GM19372 (cell line): Measurements from ENCODE around the gene NPAT.
A peak's percentile ranks its signal among the peaks of the same experiment; 100 is the strongest.

Source experiments
- ATAC-seq: cut with Tn5 transposase; IDR thresholded peaks from one replicate; pipeline ENCODE4 v1.9.1; 2021; ENCODE audit warnings: mild to moderate bottlenecking, low read depth, moderate library complexity; ENCODE audit not compliant: unreplicated experiment

The NPAT gene

GRCh38 chr11:108220721-108221336, 1.6 kb downstream of the NPAT start:
- no peak for ATAC-seq

GRCh38 chr11:108218912-108219783, 3.3 kb downstream of the NPAT start:
- no peak for ATAC-seq

- ATAC-seq: no peak
Observed at GRCh38 chr11:108218455-108218854, 4.0 kb downstream of the NPAT start.

DNA sequence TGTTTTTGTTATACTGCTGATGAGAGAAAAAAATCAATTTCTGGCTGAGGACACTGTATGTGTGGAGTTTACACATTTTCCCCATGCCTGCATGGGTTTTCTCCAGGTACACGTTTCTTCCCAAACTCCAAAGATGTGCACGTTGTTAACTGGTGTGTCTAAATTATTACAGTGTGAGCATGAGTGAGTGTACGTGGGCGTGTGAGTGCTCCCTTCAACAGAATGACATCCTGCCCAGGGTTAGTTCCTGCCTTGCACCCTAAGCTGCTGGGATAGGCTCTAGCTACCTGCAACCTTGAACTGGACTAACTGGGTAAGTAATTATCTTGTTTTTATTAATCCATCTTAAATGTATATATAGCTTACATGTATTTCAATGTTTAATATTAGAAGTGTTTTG, 5.5 kb downstream of the NPAT start:
- no peak for ATAC-seq

DNA sequence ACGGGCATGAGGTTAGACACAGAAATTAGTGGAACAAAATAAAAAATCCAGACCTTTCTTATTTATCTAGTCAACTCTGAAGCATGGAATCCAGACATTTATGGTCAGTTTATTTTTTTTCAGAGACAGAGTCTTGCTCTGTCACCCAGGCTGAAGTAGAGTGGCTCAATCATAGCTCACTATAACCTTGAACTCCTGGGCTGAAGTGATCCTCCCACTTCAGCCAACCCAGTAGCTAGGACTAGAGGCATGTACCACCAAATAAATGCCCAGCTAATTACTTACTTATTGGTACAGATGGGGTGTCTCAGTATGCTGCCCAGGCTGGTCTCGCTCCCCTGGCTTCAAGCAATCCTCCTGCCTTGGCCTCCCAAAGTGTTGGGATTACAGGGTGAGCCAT, 8.7 kb downstream of the NPAT start:
- ATAC-seq: no peak

DNA sequence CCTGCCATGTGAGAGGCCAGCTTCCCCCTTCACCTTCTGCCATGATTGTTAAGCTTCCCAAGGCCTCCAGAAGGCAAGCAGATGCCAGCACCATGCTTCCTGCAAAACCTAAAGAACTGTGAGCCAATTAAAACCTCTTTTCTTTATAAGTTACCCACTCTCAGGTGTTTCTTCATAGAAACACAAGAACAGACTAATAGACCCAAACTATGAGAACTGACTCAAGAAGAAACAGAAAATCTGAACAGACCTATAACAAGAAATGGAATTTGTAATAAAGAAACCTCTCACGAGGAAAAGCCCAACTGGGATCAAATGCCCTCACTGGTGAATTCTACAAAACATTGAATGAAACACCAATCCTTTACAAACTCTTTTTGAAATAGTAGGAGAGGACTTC, 12.0 kb downstream of the NPAT start:
- ATAC-seq: no peak

GRCh38 chr11:108207683-108208060, 14.8 kb downstream of the NPAT start:
- ATAC-seq: no peak

DNA sequence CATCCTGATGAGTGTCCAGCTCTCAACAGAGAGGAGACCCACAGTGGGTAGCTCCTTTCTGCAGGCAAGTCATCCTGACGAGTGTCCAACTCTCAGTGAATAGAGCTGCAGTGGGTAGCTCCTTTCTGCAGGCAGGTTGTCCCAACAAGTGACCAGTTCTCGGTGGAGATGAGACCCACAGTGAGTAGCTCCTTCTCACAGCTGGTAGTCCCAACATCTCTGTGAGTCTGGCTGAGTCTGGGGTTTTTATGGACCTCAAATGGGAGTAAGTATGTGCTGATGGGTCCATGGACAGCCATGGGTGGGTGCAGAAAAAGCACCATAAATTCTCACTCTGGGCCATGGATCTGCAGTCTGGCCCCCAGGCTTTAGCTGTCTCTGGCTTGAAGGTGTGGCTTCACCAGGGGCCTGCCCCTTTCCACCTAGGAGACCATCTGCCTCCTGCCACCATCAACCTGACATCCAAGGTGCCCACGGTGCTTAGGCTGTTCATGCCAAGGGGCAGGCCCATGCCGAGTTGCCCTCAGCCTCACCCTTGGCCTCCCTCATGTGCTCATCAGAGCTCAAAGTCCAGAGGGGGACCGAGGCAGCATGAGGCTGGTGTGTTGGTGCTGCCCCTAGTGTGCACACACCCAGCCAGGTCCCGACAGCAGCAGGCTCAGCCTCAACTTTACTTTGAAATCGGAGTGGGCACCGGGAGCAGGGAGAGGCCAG, 15.3 kb downstream of the NPAT start:
- ATAC-seq: no peak

- no peak for ATAC-seq
Observed at GRCh38 chr11:108206171-108206570, 16.3 kb downstream of the NPAT start.

DNA sequence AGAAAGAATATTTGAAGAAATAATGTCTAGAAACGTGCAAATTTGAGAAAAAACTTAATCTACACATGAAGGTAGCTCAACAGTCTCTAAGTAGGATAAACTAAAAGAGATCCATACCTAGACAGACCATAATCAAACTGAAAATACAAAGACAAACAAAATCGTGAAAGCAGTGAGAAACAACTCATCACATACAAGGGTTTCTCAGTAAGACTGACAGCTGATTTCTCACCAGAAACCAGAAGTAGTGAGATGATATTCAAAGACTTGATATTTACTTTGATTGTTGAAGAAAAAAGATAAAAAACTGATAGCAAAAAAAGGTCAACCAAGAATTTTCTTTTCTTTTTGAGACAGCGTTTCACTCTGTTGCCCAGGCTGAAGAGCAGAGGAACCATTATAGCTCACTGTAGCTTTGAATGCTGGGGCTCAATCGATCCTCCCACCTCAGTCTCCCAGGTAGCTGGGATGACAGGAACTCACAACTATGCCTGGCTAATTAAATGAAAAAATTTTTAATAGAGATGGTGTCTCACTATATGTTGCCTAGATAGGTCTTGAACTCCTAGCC, 17.4 kb downstream of the NPAT start:
- ATAC-seq: no peak

DNA sequence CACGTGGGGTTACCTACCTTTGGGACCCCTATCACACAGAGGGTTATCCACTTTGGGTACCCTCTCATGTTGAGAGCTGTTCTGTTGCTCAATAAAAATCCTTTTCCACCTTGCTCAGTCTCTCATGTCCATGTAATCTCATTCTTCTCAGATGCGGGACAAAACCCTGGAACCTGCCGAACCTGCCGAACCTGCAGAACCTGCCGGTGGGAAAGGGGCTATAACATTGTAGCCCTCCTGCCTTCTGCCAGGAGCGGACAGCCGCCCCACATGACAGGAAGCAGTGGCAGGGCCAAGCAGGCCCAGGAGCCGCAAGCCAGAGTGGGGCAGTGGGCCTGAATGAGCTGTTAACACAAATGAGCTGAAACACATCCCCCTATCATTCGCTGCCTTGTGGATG, 18.1 kb downstream of the NPAT start:
- ATAC-seq: no peak

- ATAC-seq: no peak
Observed at GRCh38 chr11:108203075-108203474, 19.4 kb downstream of the NPAT start.

DNA sequence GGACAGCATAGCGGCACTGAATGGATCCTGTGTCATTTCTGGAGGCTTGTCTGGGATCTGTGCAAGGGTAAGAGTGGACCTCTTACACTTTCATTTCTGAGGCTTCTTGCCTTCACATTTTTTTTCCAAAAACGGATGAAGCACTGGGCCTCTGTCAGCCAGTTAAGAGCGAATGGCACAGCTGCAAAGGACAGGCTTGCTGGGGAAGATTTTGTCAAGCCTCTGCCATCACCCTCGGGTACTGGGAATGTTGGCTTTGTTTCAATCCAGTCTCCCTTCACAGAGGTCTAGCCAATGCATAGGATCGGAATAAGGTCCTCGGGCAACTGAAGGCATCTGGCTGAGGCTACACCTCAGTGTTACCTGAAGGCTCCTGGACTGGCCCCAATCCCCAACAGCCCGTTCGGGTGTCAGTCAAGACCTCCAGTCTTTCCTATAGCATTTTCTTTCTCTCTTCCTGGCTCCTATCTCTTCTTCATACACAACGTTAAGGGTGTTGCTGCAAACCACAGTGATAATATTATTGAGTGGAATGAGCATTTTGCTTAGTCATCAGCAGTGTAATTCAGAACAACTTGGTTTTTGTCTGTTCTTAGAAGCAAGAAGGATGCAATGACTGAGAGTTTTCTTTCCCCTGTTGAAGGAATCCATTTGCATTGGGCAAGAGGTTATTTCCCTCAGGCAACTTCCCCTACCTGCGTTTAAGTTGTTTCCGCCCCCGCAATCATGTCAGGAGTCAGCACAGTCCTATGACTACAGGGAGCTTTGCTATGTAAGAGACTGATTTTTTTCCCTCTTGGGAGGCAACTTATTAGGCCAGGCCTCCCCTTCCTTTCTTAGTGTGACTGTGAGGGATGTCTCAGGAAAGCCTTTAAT, 22.8 kb downstream of the NPAT start:
- ATAC-seq: peak; percentile 73

GRCh38 chr11:108198833-108199232, 23.6 kb downstream of the NPAT start:
- ATAC-seq: no peak

- ATAC-seq: peak; percentile 38
Observed at GRCh38 chr11:108197351-108197750, 25.1 kb downstream of the NPAT start.

DNA sequence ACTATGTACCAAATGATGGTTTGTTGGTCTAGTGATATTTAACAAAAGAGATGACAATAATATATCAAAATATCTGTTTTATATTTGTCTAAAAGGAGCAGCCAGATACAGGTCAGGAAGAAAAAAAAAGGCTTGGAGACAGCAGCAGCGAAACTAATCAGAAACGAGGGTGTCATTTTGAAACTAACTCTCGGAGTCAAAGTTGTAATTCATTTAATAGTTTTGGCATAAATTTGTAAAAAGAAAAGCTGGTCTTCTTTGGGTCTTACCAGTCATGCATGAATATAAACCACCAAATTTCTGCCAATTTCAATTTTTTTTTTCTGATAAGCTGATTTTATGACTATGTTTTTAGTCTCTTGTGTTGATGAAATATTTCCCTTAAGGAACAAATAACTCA, 25.5 kb downstream of the NPAT start:
- ATAC-seq: no peak

GRCh38 chr11:108193725-108194124, 28.7 kb downstream of the NPAT start:
- ATAC-seq: no peak

- no peak for ATAC-seq
Observed at GRCh38 chr11:108177570-108177969, 44.9 kb downstream of the NPAT start.

DNA sequence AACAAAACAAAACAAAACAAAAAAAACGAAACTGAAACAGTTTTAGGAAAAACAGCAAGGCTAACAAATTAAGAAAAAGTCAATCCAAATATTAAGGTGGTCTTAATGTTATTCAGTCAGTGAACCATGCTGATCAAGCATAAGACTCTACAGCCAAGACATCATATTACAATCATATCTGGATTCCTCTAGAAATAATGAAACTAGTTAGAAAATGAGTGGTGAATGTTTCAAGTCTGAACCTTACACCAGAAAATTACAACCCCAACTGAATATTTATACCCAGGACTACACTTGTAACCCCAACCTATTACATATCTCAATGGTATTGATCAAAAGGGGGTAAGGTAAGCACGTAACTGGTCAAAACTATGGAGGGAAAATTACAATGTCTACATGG, 52.3 kb downstream of the NPAT start:
- ATAC-seq: no peak

DNA sequence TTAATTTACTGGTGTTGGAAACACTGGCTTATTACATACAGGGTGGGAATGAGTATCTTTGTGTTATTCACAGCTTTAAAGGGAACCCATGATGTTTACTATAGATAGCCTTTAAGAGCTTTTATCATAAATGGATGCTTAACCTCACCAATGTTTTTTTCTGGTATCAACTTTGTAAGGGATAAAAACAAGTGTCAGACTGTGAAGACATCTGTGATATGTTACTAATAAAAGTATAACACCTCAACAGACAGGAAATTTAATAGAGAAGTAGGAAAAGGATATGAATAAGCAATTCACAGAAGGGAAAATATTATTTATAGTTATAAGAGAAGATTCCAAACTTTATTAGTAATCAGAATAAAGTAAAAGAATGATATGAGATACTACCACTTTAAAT, 54.8 kb downstream of the NPAT start:
- no peak for ATAC-seq
